Glutamatergic neuron (in vitro differentiated cells): ENCODE results near the gene L2HGDH. TPM values are rescaled to one million over a fixed set of nuclear protein-coding genes. Genes with fewer than 3 reads are reported as not detected.

Experiments
- DNase-seq: peaks from one replicate; pipeline ENCODE4 v3.0.0; 2022
- H3K27ac Mint-ChIP-seq: one replicate; pipeline ENCODE4 v1.8.0; 2020; ENCODE audit warnings: mild to moderate bottlenecking, mixed read lengths, inconsistent platforms; ENCODE audit not compliant: unreplicated experiment
- H3K27me3 Mint-ChIP-seq: one replicate; pipeline ENCODE4 v1.8.0; 2020; ENCODE audit warnings: mild to moderate bottlenecking, moderate library complexity, mixed read lengths, inconsistent platforms; ENCODE audit not compliant: unreplicated experiment
- H3K36me3 Mint-ChIP-seq: one replicate; pipeline ENCODE4 v1.8.0; 2020; ENCODE audit warnings: mild to moderate bottlenecking, mixed read lengths, inconsistent platforms; ENCODE audit not compliant: unreplicated experiment
- H3K4me1 Mint-ChIP-seq: one replicate; pipeline ENCODE4 v1.8.0; 2020; ENCODE audit warnings: mild to moderate bottlenecking, low read depth, mixed read lengths, inconsistent platforms; ENCODE audit not compliant: unreplicated experiment
- H3K4me3 Mint-ChIP-seq: one replicate; pipeline ENCODE4 v1.8.0; 2020; ENCODE audit warnings: mild to moderate bottlenecking, mixed read lengths, inconsistent platforms; ENCODE audit not compliant: unreplicated experiment
- H3K9me3 Mint-ChIP-seq: one replicate; pipeline ENCODE4 v1.8.0; 2020; ENCODE audit warnings: mild to moderate bottlenecking, moderate library complexity, mixed read lengths, inconsistent platforms; ENCODE audit not compliant: unreplicated experiment
- CTCF ChIP-seq: fragments of 200-600 bp; sonication (generic); IDR thresholded peaks from one replicate; pipeline ENCODE4 v1.5.0; 2021; ENCODE audit not compliant: partially characterized antibody, unreplicated experiment
- total RNA-seq: library from RNA; stranded (reverse); fragmentation: NEBNext Ultra II Directional; extraction: Animal tissue kit (Norgen Biotek cat#: 25700); gene quantifications from one replicate; pipeline ENCODE4 v1.2.1, GENCODE V29; 2021; ENCODE audit not compliant: unreplicated experiment

L2HGDH gene
- total RNA-seq, 1 donor from 2014 or later = 6.7 TPM

DNA sequence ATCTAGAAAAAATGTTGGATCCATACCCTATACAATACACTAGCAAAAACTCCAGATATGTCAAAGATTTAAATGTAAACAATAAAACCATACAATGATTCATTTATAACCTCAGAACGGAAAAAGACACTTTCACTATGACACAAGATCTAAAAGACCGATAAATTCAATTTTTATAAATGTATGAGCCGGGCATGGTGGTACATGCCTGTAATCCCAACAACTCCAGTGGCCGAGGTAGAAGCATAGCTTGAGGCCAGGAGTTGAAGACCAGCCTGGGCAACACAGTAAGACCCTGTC is 78.1 kb downstream of the L2HGDH start:
- H3K4me3 Mint-ChIP-seq = no peak overlapping the region
- peaks cover 12% of the 10 kb centered on the region for H3K4me1 Mint-ChIP-seq
- peaks cover 3% of the 10 kb centered on the region for H3K27me3 Mint-ChIP-seq
- H3K9me3 Mint-ChIP-seq = peaks cover 16% of the 10 kb centered on the region
- DNase-seq = no peak
- TF ChIP-seq CTCF = no peak
- peaks cover 7% of the 10 kb centered on the region for H3K36me3 Mint-ChIP-seq
- H3K27ac Mint-ChIP-seq = no peak overlapping the region

- Mint-ChIP-seq H3K4me1 (peaks cover 12% of the 10 kb centered on the region), H3K27me3 (peaks cover 3% of the 10 kb centered on the region), H3K4me3 (peak overlapping the region; percentile 17), H3K27ac (no peak overlapping the region), H3K9me3 (peaks cover 16% of the 10 kb centered on the region), H3K36me3 (peaks cover 7% of the 10 kb centered on the region)
- no peak for DNase-seq
- no peak for TF ChIP-seq CTCF
These were observed 78.7 kb downstream of the L2HGDH start for GRCh38 chr14:50233166-50233950.

DNA sequence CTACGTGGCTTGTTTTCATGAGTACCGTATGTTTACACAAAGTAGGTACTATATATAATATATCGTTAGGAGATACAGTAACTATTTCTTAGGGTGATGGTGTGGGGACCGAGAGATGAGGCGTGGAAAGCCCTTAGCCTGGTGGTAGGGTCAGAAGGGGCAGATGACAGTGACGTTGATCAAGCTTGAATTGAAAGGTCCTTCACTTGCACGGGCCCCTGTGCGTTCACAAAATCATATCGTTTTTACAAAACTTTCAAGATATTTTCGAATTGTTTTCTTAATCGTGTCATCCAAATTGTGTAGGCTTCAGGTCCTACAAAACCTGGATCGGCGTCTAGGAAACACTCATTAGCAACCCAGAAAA is 79.8 kb downstream of the L2HGDH start:
- Mint-ChIP-seq H3K27ac (peak overlapping the region; percentile 99), H3K9me3 (peaks cover 13% of the 10 kb centered on the region), H3K4me1 (peaks cover 12% of the 10 kb centered on the region), H3K36me3 (peaks cover 7% of the 10 kb centered on the region), H3K4me3 (peak overlapping the region; percentile 93), H3K27me3 (peaks cover 3% of the 10 kb centered on the region)
- no peak for DNase-seq
- no peak for TF ChIP-seq CTCF

GRCh38 chr14:50231475-50232275 is 80.4 kb downstream of the L2HGDH start, which contains the start of gene SOS2:
Gene SOS2 (minus strand): TSS chr14:50231578. CDS start chr14:50231283, 295 bp downstream.
- peak; percentile 95 for DNase-seq
- Mint-ChIP-seq H3K27ac (peak within 1 kb of the TSS; percentile 99), H3K4me3 (peak within 1 kb of the TSS; percentile 99), H3K36me3 (peaks cover 7% of the 10 kb centered on the region), H3K4me1 (peaks cover 12% of the 10 kb centered on the region), H3K9me3 (peaks cover 12% of the 10 kb centered on the region), H3K27me3 (peaks cover 3% of the 10 kb centered on the region)
- no peak for TF ChIP-seq CTCF
